GM03348 (cell line): ENCODE data around the gene LRP8.
"Not testable (repeated sequence)": the region's sequence is repeated elsewhere in the genome, so short reads cannot be mapped to it uniquely, and the experiment has no call there.

Source experiments
- DNase-seq: peaks from one replicate; pipeline ENCODE4 v3.0.0; 2012; ENCODE audit warnings: low spot score

The LRP8 gene

DNA sequence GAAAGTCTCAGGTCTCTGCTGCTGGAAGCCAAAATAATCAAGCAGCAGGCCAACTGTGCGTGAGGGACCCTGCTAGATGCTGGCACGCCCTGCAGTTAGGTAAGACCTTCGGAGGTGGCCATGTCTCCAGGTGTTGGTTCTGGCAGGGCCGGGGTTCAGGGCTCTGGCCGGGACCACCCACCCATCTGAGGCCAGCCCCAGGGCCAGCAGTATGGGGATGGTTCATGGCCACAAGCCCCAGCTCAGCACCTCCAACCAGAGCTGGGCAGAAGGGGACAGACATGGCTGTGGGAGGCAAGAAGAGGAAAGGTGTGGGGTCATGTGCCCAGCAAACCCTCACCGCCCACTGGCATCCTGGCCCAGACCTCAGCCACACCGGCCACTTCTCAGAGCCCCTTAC is 23.3 kb downstream of the LRP8 start:
- no peak for DNase-seq

- DNase-seq: no peak
Observed at GRCh38 chr1:53303726-53304515, 23.9 kb downstream of the LRP8 start.

DNA sequence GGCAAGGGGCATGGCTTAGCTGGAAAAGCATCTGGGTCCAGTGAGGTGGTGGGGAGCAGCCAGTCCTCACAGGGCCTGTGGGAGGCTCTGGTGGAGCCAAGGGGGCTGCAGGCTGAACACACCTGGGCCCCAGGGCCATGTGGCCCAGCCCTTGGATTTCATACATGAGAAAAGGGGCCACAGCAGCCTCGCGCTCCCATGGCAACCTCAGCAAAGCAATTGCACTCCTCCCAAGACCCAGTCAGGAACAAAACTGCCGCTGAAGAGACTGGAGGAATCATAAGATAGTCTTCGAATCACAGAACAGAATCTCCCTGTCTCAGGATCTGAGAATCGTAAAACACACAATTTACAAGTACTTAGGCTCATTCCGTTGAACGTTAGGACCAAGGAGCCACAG is 24.6 kb downstream of the LRP8 start:
- DNase-seq: no peak

- no peak for DNase-seq
Observed at GRCh38 chr1:53299233-53299632, 28.6 kb downstream of the LRP8 start.

- DNase-seq: no peak
Observed at GRCh38 chr1:53298045-53298637, 29.7 kb downstream of the LRP8 start.

DNA sequence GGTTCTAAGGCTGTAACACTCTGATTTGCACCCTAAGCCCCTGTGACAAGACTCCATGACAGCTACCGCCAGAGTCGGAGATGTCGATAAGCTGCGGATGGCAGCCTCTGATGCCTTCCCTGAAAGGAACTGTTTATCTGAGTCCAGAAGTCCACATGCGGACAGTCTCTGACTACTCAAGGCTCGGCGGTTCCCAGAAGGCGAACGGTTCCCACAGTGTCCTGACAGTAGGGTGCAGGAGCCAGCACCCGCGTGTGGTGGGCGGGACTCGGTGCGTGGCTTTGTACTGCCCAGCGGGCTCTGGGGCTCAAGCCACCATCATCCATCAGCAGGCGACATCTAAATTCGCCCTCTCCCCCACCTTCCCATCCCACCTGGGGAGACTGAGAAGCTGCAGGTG is 30.7 kb downstream of the LRP8 start:
- no peak for DNase-seq

- no peak for DNase-seq
Observed at GRCh38 chr1:53296117-53296749, 31.6 kb downstream of the LRP8 start.

- DNase-seq: no peak
Observed at GRCh38 chr1:53295726-53296116, 32.1 kb downstream of the LRP8 start.

GRCh38 chr1:53295295-53295694 is 32.6 kb downstream of the LRP8 start:
- DNase-seq: peak; percentile 31

GRCh38 chr1:53294567-53294966 is 33.3 kb downstream of the LRP8 start:
- DNase-seq: peak; percentile 57

DNA sequence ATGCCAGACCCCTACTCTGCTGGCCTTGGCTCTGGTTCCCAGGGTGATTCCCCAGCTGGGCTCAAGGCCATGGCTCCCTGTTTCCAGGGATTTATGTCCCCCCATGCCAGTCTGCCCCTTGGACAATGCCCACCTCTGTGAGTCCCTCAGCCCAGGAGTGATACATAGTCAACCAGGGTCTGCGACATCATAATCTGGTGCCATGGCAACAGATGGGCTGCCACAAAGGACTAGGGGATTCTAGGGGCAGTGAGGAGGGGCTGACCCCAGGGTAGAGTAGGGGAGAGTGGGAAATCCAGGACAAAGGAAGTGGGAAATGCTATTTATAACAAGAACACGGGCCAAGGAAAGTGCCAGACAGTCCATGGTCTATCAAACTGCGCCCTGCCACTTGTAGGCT is 33.8 kb downstream of the LRP8 start:
- DNase-seq: no peak

- peak; percentile 57 for DNase-seq
Observed at GRCh38 chr1:53293123-53293522, 34.7 kb downstream of the LRP8 start.

DNA sequence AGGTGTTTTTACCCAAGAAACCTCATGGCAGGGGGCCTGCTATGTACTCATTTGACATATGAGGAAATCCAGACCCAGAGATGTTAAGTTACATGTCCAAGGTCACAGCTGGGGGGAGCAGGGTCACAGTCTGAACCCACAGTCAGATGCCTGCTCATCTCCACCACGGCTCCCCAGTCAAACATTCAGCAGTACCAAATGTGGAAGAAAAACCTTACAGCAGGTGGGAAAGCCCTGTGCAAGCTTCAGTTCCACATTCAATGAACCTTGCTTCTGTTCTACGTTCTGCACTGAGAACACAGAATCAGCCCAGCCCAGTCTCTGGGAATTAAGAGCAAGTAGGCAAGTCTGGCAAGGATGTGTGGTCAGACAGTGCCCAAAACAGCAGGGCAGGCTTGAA is 35.2 kb downstream of the LRP8 start:
- DNase-seq: no peak

DNA sequence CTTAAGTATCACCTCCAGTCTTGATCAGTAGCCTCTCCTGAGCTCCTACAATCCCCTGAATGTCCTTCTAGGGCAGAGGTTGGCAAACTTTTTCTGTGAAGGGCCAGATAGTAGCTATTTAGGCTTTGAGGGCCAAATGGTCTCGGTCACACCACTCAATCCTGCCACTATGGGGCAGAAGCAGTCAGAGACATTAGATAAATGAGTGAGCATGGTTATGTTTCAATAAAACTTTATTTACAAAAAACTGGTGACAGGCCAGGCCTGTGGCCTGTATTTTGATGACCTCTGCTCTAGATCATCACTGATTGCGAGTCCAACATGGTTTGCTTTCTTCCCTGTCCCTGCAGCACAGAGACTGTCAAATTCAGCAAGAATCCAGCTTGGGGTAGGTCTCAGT is 36.3 kb downstream of the LRP8 start:
- no peak for DNase-seq

DNA sequence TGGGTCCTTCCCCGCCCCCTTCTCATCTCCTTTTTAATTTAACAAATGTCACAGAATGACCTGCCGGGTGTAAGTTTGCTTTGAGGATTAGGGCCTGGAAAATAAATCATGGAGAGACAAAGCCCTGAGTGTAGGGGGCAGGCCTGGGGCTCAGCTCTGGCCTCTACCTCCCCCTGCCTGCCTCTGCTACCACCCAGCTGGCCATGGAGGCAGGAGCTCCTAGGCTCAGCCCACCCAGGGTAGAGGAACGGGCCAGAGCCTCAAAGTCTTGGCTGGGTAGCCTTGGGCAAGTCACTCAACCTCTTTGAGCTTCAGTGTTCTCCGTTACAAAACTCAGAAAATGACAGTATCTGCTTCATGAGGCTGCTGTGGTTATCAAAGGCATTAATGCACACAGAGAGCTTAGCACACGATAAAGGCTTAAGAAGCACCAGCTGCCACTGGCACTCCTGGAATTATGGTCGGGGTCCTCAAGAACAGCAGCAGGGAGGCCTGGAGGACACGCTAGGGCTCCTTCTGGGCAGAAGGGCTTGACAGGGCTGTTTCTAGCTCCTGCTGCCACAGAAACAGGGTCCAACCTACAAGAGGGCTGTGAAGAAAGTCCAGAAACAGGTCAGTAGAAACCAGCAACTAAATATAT is 39.0 kb downstream of the LRP8 start:
- DNase-seq: no peak

DNA sequence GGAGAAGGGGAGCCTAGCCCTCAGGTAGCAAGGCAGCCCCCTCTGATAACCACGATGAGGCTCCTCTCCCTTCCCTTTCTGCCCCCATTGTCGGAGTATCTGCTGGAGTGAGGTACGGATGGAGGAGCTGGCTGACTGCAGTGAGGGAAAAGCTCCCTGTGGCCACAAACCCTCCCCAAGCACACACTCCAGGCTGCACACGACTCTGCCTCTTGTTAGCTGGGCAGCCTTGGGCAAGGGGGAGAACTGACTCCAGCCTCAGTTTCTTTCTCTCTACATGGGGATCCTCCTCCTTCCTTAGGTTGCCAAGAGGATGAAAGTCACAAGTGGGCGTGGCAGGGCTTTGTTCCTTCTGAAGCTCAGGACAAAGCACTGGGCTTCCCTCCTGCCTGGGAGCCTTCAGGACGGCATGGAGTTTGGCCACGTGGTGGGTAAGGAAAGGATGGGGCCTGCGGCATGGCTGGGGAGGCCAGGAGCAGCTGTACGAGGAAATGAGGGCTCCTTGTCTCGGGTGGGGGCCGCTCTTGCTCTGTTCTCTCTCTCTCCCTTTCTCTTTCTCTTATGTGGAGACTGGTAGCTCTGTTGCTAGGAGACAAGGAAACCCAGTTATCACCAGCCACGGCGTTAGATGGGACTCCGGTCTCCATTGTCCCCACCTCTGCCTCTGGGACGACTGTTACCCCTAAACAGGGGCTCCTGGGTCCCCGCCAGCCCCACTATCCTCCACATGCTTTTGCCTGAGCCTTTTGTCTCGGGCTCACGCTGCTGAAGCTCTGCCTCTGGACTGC is 39.7 kb downstream of the LRP8 start:
- no peak for DNase-seq

- no peak for DNase-seq
Observed at GRCh38 chr1:53286955-53287354, 40.9 kb downstream of the LRP8 start.

GRCh38 chr1:53285969-53286760 is 41.7 kb downstream of the LRP8 start:
- no peak for DNase-seq

DNA sequence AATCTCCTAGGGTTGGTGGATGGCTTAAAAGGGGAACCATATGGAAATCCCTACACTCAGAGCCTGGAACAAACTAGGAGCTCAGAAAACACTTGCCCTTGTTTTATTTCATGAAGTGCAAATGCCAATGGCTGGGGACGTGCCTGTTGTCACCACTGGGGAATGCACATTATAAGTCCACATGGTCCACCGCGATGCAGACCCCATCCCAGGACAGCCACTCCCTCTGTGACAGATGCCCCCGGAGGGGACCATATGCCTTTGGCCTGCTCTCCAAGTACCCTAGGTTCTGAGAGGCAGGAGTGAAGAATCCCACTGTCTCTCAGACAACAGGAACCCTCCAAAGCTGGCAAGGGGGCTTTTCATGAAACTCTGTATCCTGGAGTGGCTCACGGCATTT is 42.3 kb downstream of the LRP8 start:
- no peak for DNase-seq

DNA sequence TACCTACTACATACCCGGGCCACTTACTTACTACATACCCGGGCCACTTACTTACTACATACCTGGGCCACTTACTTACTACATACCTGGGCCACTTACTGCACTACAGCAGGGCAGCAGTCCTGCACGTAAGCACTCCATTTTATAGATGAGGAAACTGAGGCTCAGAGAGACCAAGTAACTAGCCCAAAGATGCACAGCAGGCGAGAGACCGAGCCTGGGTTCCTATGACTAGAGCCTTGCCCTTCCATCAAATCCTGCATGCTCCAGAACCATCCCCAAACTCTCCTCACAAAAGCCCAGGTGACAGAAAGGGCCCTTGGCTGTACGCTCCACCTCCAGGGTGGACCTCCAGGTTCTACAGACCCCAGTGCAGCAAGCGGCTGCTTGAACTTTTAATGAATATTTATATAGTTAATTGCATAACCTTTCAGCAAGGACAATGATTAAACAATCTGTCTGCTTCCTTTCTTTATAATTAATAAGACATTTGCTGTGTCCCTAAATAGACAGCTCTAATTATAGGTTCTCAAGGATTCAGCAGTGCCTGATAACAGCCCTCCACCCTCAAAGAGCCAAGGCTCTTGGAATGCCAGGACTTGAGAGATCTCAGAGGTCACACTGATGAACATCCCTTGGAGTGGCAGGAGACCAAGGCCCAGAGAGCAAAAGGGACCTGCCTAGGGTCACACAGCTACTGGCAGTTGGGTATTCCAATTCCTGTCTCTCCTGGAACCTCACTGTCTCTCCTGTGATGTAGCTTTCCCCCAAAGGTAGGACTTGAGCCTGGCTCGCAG is 43.4 kb downstream of the LRP8 start:
- no peak for DNase-seq

DNA sequence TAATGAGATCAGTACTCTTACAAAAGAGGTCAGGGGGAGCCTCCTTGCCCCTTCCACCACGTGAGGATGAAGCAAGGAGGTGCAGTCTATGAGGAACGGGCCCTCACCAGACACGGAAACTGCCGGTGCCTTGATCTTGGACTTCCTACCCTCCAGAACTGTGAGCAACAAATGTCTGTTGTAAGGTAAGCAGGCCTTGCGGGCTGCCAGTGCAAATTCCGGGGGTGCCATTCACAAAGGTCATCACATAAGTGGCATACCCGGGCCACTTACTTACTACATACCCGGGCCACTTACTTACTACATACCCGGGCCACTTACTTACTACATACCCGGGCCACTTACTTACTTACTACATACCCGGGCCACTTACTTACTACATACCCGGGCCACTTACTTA is 44.7 kb downstream of the LRP8 start:
- not testable (repeated sequence) for DNase-seq
